H1 (cell line): ENCODE results near the gene LUC7L3.

Experiments used
- CHD2 ChIP-seq: IDR thresholded peaks from 2 replicates; pipeline ENCODE4 v1.6.1; 2012; ENCODE audit warnings: low read length, improper control_type of control experiment
- EZH2 ChIP-seq: fragments of 200-600 bp; sonication (generic); IDR thresholded peaks from 2 replicates; pipeline ENCODE4 v1.7.1; 2012; ENCODE audit warnings: low read depth, mild to moderate bottlenecking, moderate library complexity, low read length, inconsistent platforms; ENCODE audit not compliant: severe bottlenecking
- MAFK ChIP-seq: IDR thresholded peaks from 2 replicates; pipeline ENCODE4 v1.6.1; 2012; ENCODE audit warnings: low read depth, mild to moderate bottlenecking, improper control_type of control experiment, low read length
- TF ChIP-seq, protein P1 (sequence below), 3 experiments: IDR thresholded peaks; 1 replicate in 2 of 3; 2 replicates in 1 of 3; pipeline versions ENCODE4 v1.5.1 to v1.6.1; 2011; ENCODE audit warnings: low read length in 3 of 3, mild to moderate bottlenecking in 3 of 3, inconsistent platforms in 2 of 3, low read depth in 1 of 3, moderate library complexity in 1 of 3; ENCODE audit not compliant: insufficient read depth in 1 of 3; ENCODE audit errors: control extremely low read depth in 1 of 3

- TF ChIP-seq, protein P1, sequence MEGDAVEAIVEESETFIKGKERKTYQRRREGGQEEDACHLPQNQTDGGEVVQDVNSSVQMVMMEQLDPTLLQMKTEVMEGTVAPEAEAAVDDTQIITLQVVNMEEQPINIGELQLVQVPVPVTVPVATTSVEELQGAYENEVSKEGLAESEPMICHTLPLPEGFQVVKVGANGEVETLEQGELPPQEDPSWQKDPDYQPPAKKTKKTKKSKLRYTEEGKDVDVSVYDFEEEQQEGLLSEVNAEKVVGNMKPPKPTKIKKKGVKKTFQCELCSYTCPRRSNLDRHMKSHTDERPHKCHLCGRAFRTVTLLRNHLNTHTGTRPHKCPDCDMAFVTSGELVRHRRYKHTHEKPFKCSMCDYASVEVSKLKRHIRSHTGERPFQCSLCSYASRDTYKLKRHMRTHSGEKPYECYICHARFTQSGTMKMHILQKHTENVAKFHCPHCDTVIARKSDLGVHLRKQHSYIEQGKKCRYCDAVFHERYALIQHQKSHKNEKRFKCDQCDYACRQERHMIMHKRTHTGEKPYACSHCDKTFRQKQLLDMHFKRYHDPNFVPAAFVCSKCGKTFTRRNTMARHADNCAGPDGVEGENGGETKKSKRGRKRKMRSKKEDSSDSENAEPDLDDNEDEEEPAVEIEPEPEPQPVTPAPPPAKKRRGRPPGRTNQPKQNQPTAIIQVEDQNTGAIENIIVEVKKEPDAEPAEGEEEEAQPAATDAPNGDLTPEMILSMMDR (IDR thresholded peaks at IDR 0.05; ENCODE audit: control extremely low read depth in 1 of 3, insufficient read depth in 1 of 3, low read depth in 1 of 3, low read length in 3 of 3), result no peak
- TF ChIP-seq EZH2 (no peak), CHD2 (no peak), MAFK (no peak)
These were observed 23.0 kb upstream of the LUC7L3 start for GRCh38 chr17:50696365-50696879.
